Adrenal gland (tissue), 12 donors: ENCODE measurements around the gene ANO6. TPM values are rescaled to one million over a fixed set of nuclear protein-coding genes. Genes with fewer than 3 reads are reported as not detected.

Experiments used
- DNase-seq, 7 donors: peaks; one replicate each; pipeline ENCODE4 v3.0.0-alpha.2; 2019 to 2020
- H3K27ac ChIP-seq, 5 donors: fragments of 200-600 bp; sonication (generic) in 4 of 5; 1 replicate in 3 of 5; 2 replicates in 2 of 5; pipeline versions ENCODE4 v1.5.1 to v1.8.0; 2016 to 2020; ENCODE audit warnings: mild to moderate bottlenecking in 1 of 5
- H3K27me3 ChIP-seq: fragments of 200-600 bp; 2 replicates; pipeline ENCODE4 v1.8.0; 2021
- H3K36me3 ChIP-seq, 2 donors: fragments of 200-600 bp; replicated peaks in 1 of 2; 1 replicate in 1 of 2; 2 replicates in 1 of 2; pipeline versions ENCODE4 v1.5.1 to v1.8.0; 2018 to 2022
- H3K4me1 ChIP-seq, 2 donors: fragments of 200-600 bp; replicated peaks in 1 of 2; 1 replicate in 1 of 2; 2 replicates in 1 of 2; pipeline versions ENCODE4 v1.5.1 to v1.8.0; 2018 to 2021
- H3K4me3 ChIP-seq, 4 donors: fragments of 200-600 bp; sonication (generic) in 3 of 4; one replicate each; pipeline ENCODE4 v1.5.1; 2016 to 2018
- H3K9me3 ChIP-seq, 3 donors: fragments of 200-600 bp; sonication (generic) in 1 of 3; replicated peaks in 1 of 3; 1 replicate in 2 of 3; 2 replicates in 1 of 3; pipeline versions ENCODE4 v1.5.1 to v1.8.0; 2016 to 2021
- POLR2A ChIP-seq, 2 donors: fragments of 450-650 bp; IDR thresholded peaks; one replicate each; pipeline ENCODE4 v1.6.1; 2017; ENCODE audit warnings: antibody characterized with exemption in 2 of 2, mild to moderate bottlenecking in 2 of 2, moderate library complexity in 1 of 2
- WGBS, 4 donors: extraction: QIAGEN DNeasy Blood & Tissue Kit in 2 of 4; methylation state at CpG; one replicate each; pipeline versions ENCODE4 v1.1.5 to v1.1.7; 2013 to 2017; 5-methylcytosine and 5-hydroxymethylcytosine counted together
- intact Hi-C, 2 donors: fragments of 100-400 bp; cut with DNase I; formaldehyde crosslinking; loops; one replicate each; pipeline versions ENCODE4 v1.14.1 to v1.15.0; 2022 to 2023
- polyA plus RNA-seq, 3 donors: library from polyadenylated mRNA; stranded (reverse); fragments of 200-250 nt in 2 of 3; fragments of 350-450 nt in 1 of 3; fragmentation: Illumina TruSeq in 1 of 3; extraction: RNeasy Lipid Tissue Mini Kit (QIAGEN cat#74804) in 1 of 3; gene quantifications; one replicate each; pipeline ENCODE4 v1.2.3, GENCODE V29; 2013 to 2014
- total RNA-seq, 9 donors: library from RNA; depleted of rRNA in 4 of 9; stranded (reverse); fragments of >200 nt in 4 of 9; fragments of 120-200 nt in 1 of 9; fragmentation: NEBNext Ultra II Directional in 1 of 9; extraction: Animal tissue kit (Norgen Biotek cat#: 25700) in 1 of 9; gene quantifications; one replicate each; pipeline versions ENCODE4 v1.1.0 to v1.2.4, GENCODE V29; 2013 to 2023
- TF ChIP-seq, protein P1 (sequence below), 6 experiments: fragments of 450-650 bp in 4 of 6; fragments of 200-600 bp in 2 of 6; sonication (generic) in 1 of 6; IDR thresholded peaks; 1 replicate in 5 of 6; 2 replicates in 1 of 6; pipeline versions ENCODE4 v1.5.1 to v1.8.0; 2016 to 2021; ENCODE audit warnings: antibody characterized with exemption in 6 of 6, mild to moderate bottlenecking in 2 of 6, moderate library complexity in 1 of 6
- donor health status: healthy with polysubstance abuse.
- donor health status: Bipolar disorder and iron deficiency.
- donor health status: DM: yes; HTN: yes; CAD: no.
- donor health status: DM: no; HTN: no; CAD: no.
- donor health status: DM: no; HTN: no; CAD: no.
- donor health status: DM: yes; HTN: yes; CAD: no.

ANO6 gene
- total and polyA plus RNA-seq, 12 donors, result 7.5 to 92.3 (median 54.4) TPM

DNA sequence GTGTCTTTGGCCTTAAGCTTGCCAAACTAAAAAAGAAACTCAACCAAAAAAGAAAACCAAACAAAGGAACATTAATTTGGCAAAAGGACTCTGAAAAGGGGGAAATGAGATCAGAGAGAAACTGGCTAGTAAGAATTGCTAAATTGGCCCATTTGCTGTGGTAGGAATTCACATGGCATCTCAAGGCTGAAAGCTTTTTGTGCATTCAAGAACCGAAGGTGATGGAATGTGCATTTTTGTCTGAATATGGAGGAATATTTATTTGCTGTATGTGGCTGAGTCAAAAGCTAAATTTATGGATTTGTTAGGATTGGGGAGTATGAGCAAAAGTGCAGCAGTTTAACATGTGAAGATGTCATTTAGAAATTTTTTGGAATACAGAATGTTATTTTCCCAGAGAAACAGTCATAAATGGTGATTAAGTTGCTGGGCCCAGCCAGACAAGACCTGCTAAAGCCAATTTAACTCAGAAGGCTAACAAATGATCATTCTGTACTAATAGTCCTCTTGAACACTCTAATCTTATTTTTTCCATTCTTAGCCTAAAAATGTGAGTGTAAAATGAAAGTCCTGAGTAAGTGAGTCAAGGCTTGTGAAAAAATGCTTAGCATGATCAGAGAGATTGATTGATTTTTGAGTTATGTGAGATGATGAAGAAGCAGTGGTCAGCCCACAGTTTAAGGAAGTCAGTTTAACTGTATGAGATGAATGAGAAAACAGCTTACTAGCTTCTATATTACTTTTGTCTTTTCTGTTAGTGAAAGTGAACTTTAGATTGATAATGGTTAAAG is 94.1 kb downstream of the ANO6 start:
- Histone ChIP-seq H3K9me3 (no peaks in the 10 kb centered on the region), H3K4me1 (peaks cover 7 to 22% of the 10 kb centered on the region in 2 donors), H3K36me3 (no peaks in the 10 kb centered on the region), H3K27me3 (no peaks in the 10 kb centered on the region), H3K4me3 (no peak overlapping the region), H3K27ac (peak overlapping the region in 4 of 5 donors; percentile 4 to 58 (median 24))
- WGBS, 4 donors, result 18 to 37% (median 29%) methylated on average over 1 of the region's 1 CpG
- intact Hi-C loops, result no loop called here
- TF ChIP-seq POLR2A (IDR thresholded peaks at IDR 0.05), result no peak
- TF ChIP-seq, protein P1, sequence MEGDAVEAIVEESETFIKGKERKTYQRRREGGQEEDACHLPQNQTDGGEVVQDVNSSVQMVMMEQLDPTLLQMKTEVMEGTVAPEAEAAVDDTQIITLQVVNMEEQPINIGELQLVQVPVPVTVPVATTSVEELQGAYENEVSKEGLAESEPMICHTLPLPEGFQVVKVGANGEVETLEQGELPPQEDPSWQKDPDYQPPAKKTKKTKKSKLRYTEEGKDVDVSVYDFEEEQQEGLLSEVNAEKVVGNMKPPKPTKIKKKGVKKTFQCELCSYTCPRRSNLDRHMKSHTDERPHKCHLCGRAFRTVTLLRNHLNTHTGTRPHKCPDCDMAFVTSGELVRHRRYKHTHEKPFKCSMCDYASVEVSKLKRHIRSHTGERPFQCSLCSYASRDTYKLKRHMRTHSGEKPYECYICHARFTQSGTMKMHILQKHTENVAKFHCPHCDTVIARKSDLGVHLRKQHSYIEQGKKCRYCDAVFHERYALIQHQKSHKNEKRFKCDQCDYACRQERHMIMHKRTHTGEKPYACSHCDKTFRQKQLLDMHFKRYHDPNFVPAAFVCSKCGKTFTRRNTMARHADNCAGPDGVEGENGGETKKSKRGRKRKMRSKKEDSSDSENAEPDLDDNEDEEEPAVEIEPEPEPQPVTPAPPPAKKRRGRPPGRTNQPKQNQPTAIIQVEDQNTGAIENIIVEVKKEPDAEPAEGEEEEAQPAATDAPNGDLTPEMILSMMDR (IDR thresholded peaks at IDR 0.05), result peak in 1 of 6 experiments; percentile 12
- no peak for DNase-seq

DNA sequence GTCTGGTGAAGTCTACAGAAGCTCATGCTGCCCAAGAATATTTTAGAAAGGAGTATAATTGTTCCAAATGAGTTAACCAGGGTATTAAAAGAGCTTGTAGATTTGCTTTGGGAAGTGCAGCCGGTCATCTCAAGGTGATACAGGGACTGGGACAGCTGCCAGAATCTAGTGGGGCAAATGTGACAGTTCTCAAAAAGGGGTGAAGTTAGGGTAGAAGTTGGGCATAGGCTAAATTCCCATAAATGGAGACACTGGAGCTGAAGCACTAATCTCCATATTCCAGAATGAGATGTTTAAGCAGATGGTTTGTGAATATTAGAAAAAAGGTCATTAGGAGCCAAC is 94.7 kb downstream of the ANO6 start:
- WGBS, 4 donors, result 15 to 31% (median 27%) methylated on average over 1 of the region's 1 CpG
- Histone ChIP-seq H3K36me3 (no peaks in the 10 kb centered on the region), H3K9me3 (no peaks in the 10 kb centered on the region), H3K27ac (peak overlapping the region in 2 of 5 donors; percentile 30 to 58), H3K27me3 (no peaks in the 10 kb centered on the region), H3K4me1 (peaks cover 7 to 22% of the 10 kb centered on the region in 2 donors), H3K4me3 (no peak overlapping the region)
- intact Hi-C loops, result no loop called here
- TF ChIP-seq, protein P1 (IDR thresholded peaks at IDR 0.05), result no peak
- no peak for TF ChIP-seq POLR2A (IDR thresholded peaks at IDR 0.05)
- DNase-seq, result peak in 4 of 7 donors; percentile 10 to 29 (median 24)

DNA sequence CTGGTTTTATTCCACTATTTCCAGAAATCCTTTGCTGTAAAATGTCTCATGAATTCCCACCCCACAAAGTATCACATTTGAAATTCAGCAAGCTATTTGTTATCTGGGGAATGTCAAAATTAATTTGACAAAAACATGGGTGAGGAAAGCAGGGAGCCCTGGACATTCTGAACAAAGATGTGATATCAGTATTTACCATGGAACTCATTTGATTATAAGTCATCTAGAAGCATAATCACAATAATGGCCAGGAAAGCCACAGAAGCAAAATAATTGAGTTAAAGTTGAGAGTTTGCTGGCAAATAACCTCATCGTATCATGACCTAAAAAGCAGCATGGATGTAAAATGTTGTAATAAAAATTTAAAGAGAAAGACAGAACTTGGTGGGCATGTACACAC is 96.1 kb downstream of the ANO6 start:
- H3K36me3 ChIP-seq, result no peaks in the 10 kb centered on the region
- peaks cover 7 to 22% of the 10 kb centered on the region in 2 donors for H3K4me1 ChIP-seq
- 80 to 94% (median 84%) methylated on average over 1 of the region's 1 CpG for WGBS, 4 donors
- H3K4me3 ChIP-seq, result no peak overlapping the region
- no peak for DNase-seq
- H3K9me3 ChIP-seq, result no peaks in the 10 kb centered on the region
- TF ChIP-seq POLR2A (IDR thresholded peaks at IDR 0.05), result no peak
- TF ChIP-seq, protein P1 (IDR thresholded peaks at IDR 0.05), result no peak
- intact Hi-C loops, result no loop called here
- no peak overlapping the region for H3K27ac ChIP-seq
- no peaks in the 10 kb centered on the region for H3K27me3 ChIP-seq

DNA sequence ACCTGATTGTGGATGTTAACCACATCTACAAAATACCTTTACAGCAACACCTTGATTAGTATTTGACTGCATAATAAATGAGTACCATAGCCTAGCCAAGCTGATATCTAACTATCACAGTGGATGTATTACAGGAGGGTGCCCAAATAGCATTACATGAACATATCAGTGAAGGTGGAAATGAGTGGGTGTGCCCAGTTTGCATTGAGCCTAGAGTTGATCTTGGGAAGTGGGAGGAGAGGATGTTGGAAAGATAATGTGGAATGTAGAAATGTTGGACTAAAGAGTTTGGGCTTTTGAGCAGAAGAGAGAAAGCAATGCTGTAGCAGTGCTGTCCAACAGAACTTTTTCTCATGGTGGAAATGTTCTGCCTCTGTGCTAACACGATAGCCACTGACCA is 98.9 kb downstream of the ANO6 start:
- TF ChIP-seq, protein P1 (IDR thresholded peaks at IDR 0.05), result no peak
- TF ChIP-seq POLR2A (IDR thresholded peaks at IDR 0.05), result no peak
- H3K36me3 ChIP-seq, result no peaks in the 10 kb centered on the region
- 90 to 100% (median 99%) methylated on average over 1 of the region's 1 CpG for WGBS, 4 donors
- no peaks in the 10 kb centered on the region for H3K9me3 ChIP-seq
- intact Hi-C loops, result no loop called here
- peaks cover 7 to 14% of the 10 kb centered on the region in 2 donors for H3K4me1 ChIP-seq
- H3K27ac ChIP-seq, result no peak overlapping the region
- DNase-seq, result no peak
- H3K4me3 ChIP-seq, result no peak overlapping the region
- no peaks in the 10 kb centered on the region for H3K27me3 ChIP-seq
